ENCODE data around the gene CDC20B. TPM values are rescaled to one million over a fixed set of nuclear protein-coding genes. Genes with fewer than 3 reads are reported as not detected.

The CDC20B gene
- polyA plus RNA-seq, 5 donors, result 6.4 to 23.4 (median 16.1) TPM

Other genes with a start within 250 kb of the CDC20B start
- gene ESM1, start 187.6 kb downstream of the CDC20B start, polyA plus RNA-seq (ENCODE audit: insufficient read depth in 1 of 5, insufficient read length in 5 of 5, low replicate concordance in 1 of 5), result 1 to 10 TPM; 3.9 to 9.9 (median 5.4) TPM
- gene GZMK, start 148.9 kb downstream of the CDC20B start, polyA plus RNA-seq (ENCODE audit: insufficient read depth in 1 of 5, insufficient read length in 5 of 5, low replicate concordance in 1 of 5), result 1 to 10 TPM in 1 of 5 donors, under 1 TPM in 3, not detected in 1; 0.34 to 1.1 (median 0.63) TPM
- 1 to 10 TPM; 1.1 to 4.7 (median 3.4) TPM for gene GZMA, start 70.5 kb downstream of the CDC20B start, polyA plus RNA-seq (ENCODE audit: insufficient read depth in 1 of 5, insufficient read length in 5 of 5, low replicate concordance in 1 of 5)
- gene GPX8, start 13.0 kb downstream of the CDC20B start, polyA plus RNA-seq (ENCODE audit: insufficient read depth in 1 of 5, insufficient read length in 5 of 5, low replicate concordance in 1 of 5), result 10 to 100 TPM; 58.2 to 80.7 (median 72.1) TPM
- gene MCIDAS, start 54.1 kb upstream of the CDC20B start, polyA plus RNA-seq (ENCODE audit: insufficient read depth in 1 of 5, insufficient read length in 5 of 5, low replicate concordance in 1 of 5), result 1 to 10 TPM in 4 of 5 donors, under 1 TPM in 1; 0.86 to 2.5 (median 1.5) TPM
- gene CCNO, start 60.4 kb upstream of the CDC20B start, polyA plus RNA-seq (ENCODE audit: insufficient read depth in 1 of 5, insufficient read length in 5 of 5, low replicate concordance in 1 of 5), result 10 to 100 TPM in 1 of 5 donors, 1 to 10 TPM in 4; 2.6 to 11.5 (median 6.0) TPM
- 10 to 100 TPM; 24.6 to 42.1 (median 32.5) TPM for gene DHX29, start 134.5 kb upstream of the CDC20B start, polyA plus RNA-seq (ENCODE audit: insufficient read depth in 1 of 5, insufficient read length in 5 of 5, low replicate concordance in 1 of 5)
- 100 to 1,000 TPM in 2 of 5 donors, 10 to 100 TPM in 3; 67.6 to 113 (median 92.2) TPM for gene MTREX, start 134.8 kb upstream of the CDC20B start, polyA plus RNA-seq (ENCODE audit: insufficient read depth in 1 of 5, insufficient read length in 5 of 5, low replicate concordance in 1 of 5)

Measured in right lung (tissue), 5 donors.